ENCODE measurements around the gene CLIC1.

CLIC1 gene

GRCh38 chr6:31700740-31701401 lies 35.5 kb downstream of the CLIC1 start:
- TF ChIP-seq CEBPB (IDR thresholded peaks at IDR 0.05), result no peak
- no peak for TF ChIP-seq FOXM1 (IDR thresholded peaks at IDR 0.05; ENCODE audit: borderline replicate concordance, low read depth)
- TF ChIP-seq RAD21 (IDR thresholded peaks at IDR 0.05; ENCODE audit: low read depth), result no peak
- TF ChIP-seq TAF1 (IDR thresholded peaks at IDR 0.05; ENCODE audit: low read depth), result no peak
- no peak for TF ChIP-seq EP300 (IDR thresholded peaks at IDR 0.05; ENCODE audit: borderline replicate concordance)
- TF ChIP-seq EGR1 (IDR thresholded peaks at IDR 0.05), result no peak
- TF ChIP-seq USF1 (IDR thresholded peaks at IDR 0.05), result no peak
- TF ChIP-seq MAX (IDR thresholded peaks at IDR 0.05), result no peak
- no peak for TF ChIP-seq REST (IDR thresholded peaks at IDR 0.05; ENCODE audit: low read depth)
- no peak for TF ChIP-seq TEAD4 (IDR thresholded peaks at IDR 0.05)
- TF ChIP-seq NFIC (IDR thresholded peaks at IDR 0.05), result no peak
- TF ChIP-seq YY1 (IDR thresholded peaks at IDR 0.05; ENCODE audit: low read depth), result no peak
- no peak for TF ChIP-seq ZBTB7A (IDR thresholded peaks at IDR 0.05; ENCODE audit: low read depth)
- no peak for TF ChIP-seq CREB1 (IDR thresholded peaks at IDR 0.05; ENCODE audit: low read depth)
- TF ChIP-seq TCF12 (IDR thresholded peaks at IDR 0.05; ENCODE audit: low read depth), result no peak

GRCh38 chr6:31697555-31697954 lies 38.8 kb downstream of the CLIC1 start:
- TF ChIP-seq NFIC (IDR thresholded peaks at IDR 0.05) (no peak), RAD21 (IDR thresholded peaks at IDR 0.05; ENCODE audit: low read depth) (no peak), EP300 (IDR thresholded peaks at IDR 0.05; ENCODE audit: borderline replicate concordance) (no peak), ZBTB7A (IDR thresholded peaks at IDR 0.05; ENCODE audit: low read depth) (no peak), TEAD4 (IDR thresholded peaks at IDR 0.05) (no peak), TCF12 (IDR thresholded peaks at IDR 0.05; ENCODE audit: low read depth) (no peak), YY1 (IDR thresholded peaks at IDR 0.05; ENCODE audit: low read depth) (no peak), MAX (IDR thresholded peaks at IDR 0.05) (no peak), TAF1 (IDR thresholded peaks at IDR 0.05; ENCODE audit: low read depth) (no peak)

- TF ChIP-seq EP300 (IDR thresholded peaks at IDR 0.05; ENCODE audit: borderline replicate concordance) (no peak), TCF12 (IDR thresholded peaks at IDR 0.05; ENCODE audit: low read depth) (no peak), MAX (IDR thresholded peaks at IDR 0.05) (no peak), REST (IDR thresholded peaks at IDR 0.05; ENCODE audit: low read depth) (no peak), EGR1 (IDR thresholded peaks at IDR 0.05) (no peak), CEBPB (IDR thresholded peaks at IDR 0.05) (no peak), NFIC (IDR thresholded peaks at IDR 0.05) (no peak), FOXM1 (IDR thresholded peaks at IDR 0.05; ENCODE audit: borderline replicate concordance, low read depth) (no peak)
Observed at GRCh38 chr6:31693535-31693934, 42.8 kb downstream of the CLIC1 start.

- TF ChIP-seq REST (IDR thresholded peaks at IDR 0.05; ENCODE audit: low read depth) (no peak), TCF12 (IDR thresholded peaks at IDR 0.05; ENCODE audit: low read depth) (no peak), TAF1 (IDR thresholded peaks at IDR 0.05; ENCODE audit: low read depth) (no peak), EP300 (IDR thresholded peaks at IDR 0.05; ENCODE audit: borderline replicate concordance) (no peak), TEAD4 (IDR thresholded peaks at IDR 0.05) (no peak), CREB1 (IDR thresholded peaks at IDR 0.05; ENCODE audit: low read depth) (no peak), RAD21 (IDR thresholded peaks at IDR 0.05; ENCODE audit: low read depth) (no peak), FOXM1 (IDR thresholded peaks at IDR 0.05; ENCODE audit: borderline replicate concordance, low read depth) (no peak), CEBPB (IDR thresholded peaks at IDR 0.05) (no peak), MAX (IDR thresholded peaks at IDR 0.05) (no peak), EGR1 (IDR thresholded peaks at IDR 0.05) (no peak), ZBTB7A (IDR thresholded peaks at IDR 0.05; ENCODE audit: low read depth) (no peak), NFIC (IDR thresholded peaks at IDR 0.05) (no peak)
Observed at GRCh38 chr6:31692886-31693285, 43.4 kb downstream of the CLIC1 start.
